HL-60 (cell line): ENCODE measurements around the gene AGAP1.

ENCODE experiments used
- DNase-seq, 2 experiments: peaks; one replicate each; pipeline ENCODE4 v3.0.0-alpha.2; 2010 to 2020; ENCODE audit warnings: low read depth in 1 of 2, low spot score in 1 of 2
- H3K27ac ChIP-seq: fragments of 250-450 bp; sonication (Bioruptor Pico); replicated peaks from 2 replicates; pipeline ENCODE4 v1.5.1; 2020; ENCODE audit warnings: mild to moderate bottlenecking, moderate library complexity
- H3K27me3 ChIP-seq: fragments of 250-450 bp; sonication (Bioruptor Pico); 2 replicates; pipeline ENCODE4 v1.5.1; 2021; ENCODE audit warnings: mild to moderate bottlenecking, moderate library complexity; ENCODE audit not compliant: insufficient read depth, poor library complexity, severe bottlenecking
- H3K4me3 ChIP-seq: replicated peaks from 2 replicates; pipeline ENCODE4 v1.5.1; 2011; ENCODE audit warnings: mild to moderate bottlenecking, control low read depth, low read length; ENCODE audit not compliant: insufficient read depth
- CTCF ChIP-seq: IDR thresholded peaks from one replicate; pipeline ENCODE4 v1.5.1; 2011; ENCODE audit warnings: low read length, control low read depth, inconsistent platforms; ENCODE audit not compliant: insufficient read depth
- GABPA ChIP-seq: IDR thresholded peaks from 2 replicates; pipeline ENCODE4 v1.6.1; 2012; ENCODE audit warnings: low read depth
- POLR2AphosphoS5 ChIP-seq: IDR thresholded peaks from 2 replicates; pipeline ENCODE4 v1.6.1; 2012; ENCODE audit warnings: low read depth
- REST ChIP-seq: IDR thresholded peaks from 2 replicates; pipeline ENCODE4 v1.6.1; 2012; ENCODE audit warnings: low read depth; ENCODE audit not compliant: insufficient replicate concordance
- SPI1 ChIP-seq: IDR thresholded peaks from 2 replicates; pipeline ENCODE4 v1.6.1; 2012; ENCODE audit warnings: low read depth, mild to moderate bottlenecking, borderline replicate concordance

Gene AGAP1

GRCh38 chr2:235937936-235938335 lies 444.1 kb downstream of the AGAP1 start:
- no peak overlapping the region for H3K27ac ChIP-seq
- no peak for DNase-seq
- no peak overlapping the region for H3K4me3 ChIP-seq
- H3K27me3 ChIP-seq = no peaks in the 10 kb centered on the region
- TF ChIP-seq SPI1 (no peak), POLR2AphosphoS5 (no peak), CTCF (no peak), REST (no peak), GABPA (no peak)

- H3K27ac ChIP-seq = no peak overlapping the region
- no peak for TF ChIP-seq GABPA
- DNase-seq = no peak
- H3K4me3 ChIP-seq = no peak overlapping the region
- H3K27me3 ChIP-seq = no peaks in the 10 kb centered on the region
These were observed 444.8 kb downstream of the AGAP1 start for GRCh38 chr2:235938611-235939010.

DNA sequence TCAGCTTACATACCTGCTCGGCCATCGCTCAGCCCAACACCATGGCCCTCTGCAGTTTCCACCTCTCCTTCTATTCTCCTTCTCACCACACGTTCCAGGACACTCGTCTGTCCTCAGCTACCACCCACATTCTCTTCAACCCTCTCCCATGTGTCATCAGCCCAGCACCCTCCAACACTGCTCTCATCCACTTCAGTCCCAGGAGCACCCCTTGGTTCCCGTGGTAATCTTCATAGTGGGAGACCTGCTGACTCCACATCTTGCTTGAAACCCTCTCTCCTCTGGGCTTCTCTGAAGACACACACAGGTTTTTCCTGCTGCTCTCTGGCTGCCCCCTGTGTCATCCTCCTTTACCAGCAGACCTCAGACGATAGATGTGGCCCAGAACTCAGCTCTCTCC lies 445.6 kb downstream of the AGAP1 start:
- no peak for TF ChIP-seq POLR2AphosphoS5
- TF ChIP-seq GABPA = no peak
- no peak for TF ChIP-seq SPI1
- no peak for TF ChIP-seq REST
- no peak for TF ChIP-seq CTCF
- no peak overlapping the region for H3K4me3 ChIP-seq
- H3K27ac ChIP-seq = no peak overlapping the region
- H3K27me3 ChIP-seq = no peaks in the 10 kb centered on the region
- no peak for DNase-seq

DNA sequence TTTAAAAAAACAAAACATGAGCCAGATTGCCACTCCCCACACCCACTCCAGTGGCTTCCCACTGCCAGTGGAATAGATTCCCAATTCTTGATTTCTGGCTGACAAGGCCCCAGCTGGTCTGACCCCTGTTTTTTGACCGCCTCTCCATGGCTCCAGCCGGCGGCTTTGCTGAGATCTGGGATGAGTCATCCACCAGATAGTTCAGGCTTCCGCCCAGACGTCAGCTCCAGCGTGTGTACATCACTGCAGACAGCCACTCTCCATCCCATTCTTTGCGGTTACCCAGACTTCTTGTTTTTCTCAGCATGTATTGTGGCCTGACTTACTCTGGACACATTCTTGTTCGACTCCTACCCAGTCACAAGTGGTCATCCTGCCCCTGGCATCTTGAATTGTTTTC lies 446.5 kb downstream of the AGAP1 start:
- no peak for DNase-seq
- Histone ChIP-seq H3K27ac (no peak overlapping the region), H3K27me3 (no peaks in the 10 kb centered on the region), H3K4me3 (no peak overlapping the region)
- no peak for TF ChIP-seq CTCF
- no peak for TF ChIP-seq SPI1
- no peak for TF ChIP-seq GABPA
- TF ChIP-seq POLR2AphosphoS5 = no peak
